K562 (cell line): ENCODE measurements around the gene RAB24. TPM values are rescaled to one million over a fixed set of nuclear protein-coding genes. Genes with fewer than 3 reads are reported as not detected.

Source experiments
- BRF1 ChIP-seq: IDR thresholded peaks from 3 replicates; pipeline ENCODE4 v1.6.1; 2011; ENCODE audit warnings: borderline replicate concordance, mild to moderate bottlenecking; ENCODE audit not compliant: insufficient read length; ENCODE audit errors: extremely low read depth
- E2F3 ChIP-seq: fragments of 250-450 bp; sonication (Bioruptor Pico); IDR thresholded peaks from 2 replicates; pipeline ENCODE4 v1.4.0; 2020; ENCODE audit warnings: mild to moderate bottlenecking
- FOS ChIP-seq: IDR thresholded peaks from 3 replicates; pipeline ENCODE4 v1.6.1; 2011; ENCODE audit not compliant: insufficient read length; ENCODE audit errors: extremely low read depth
- GATAD2A ChIP-seq: fragments of 450-650 bp; IDR thresholded peaks from 2 replicates; pipeline ENCODE4 v1.6.1; 2017
- KLF6 ChIP-seq: fragments of 250-450 bp; sonication (Bioruptor Pico); IDR thresholded peaks from 2 replicates; pipeline ENCODE4 v1.4.0; 2020; ENCODE audit warnings: mild to moderate bottlenecking, moderate library complexity, borderline replicate concordance
- MEIS2 ChIP-seq: fragments of 450-650 bp; IDR thresholded peaks from 2 replicates; pipeline ENCODE4 v1.6.1; 2014; ENCODE audit warnings: mild to moderate bottlenecking; ENCODE audit not compliant: partially characterized antibody
- POLR2H ChIP-seq: IDR thresholded peaks from 2 replicates; pipeline ENCODE4 v1.6.1; 2016; ENCODE audit warnings: missing genetic modification characterization, low read depth, mild to moderate bottlenecking, control low read depth, missing compliant biosample characterization, moderate library complexity
- RBM25 ChIP-seq: fragments of 200-400 bp; formaldehyde crosslinking; IDR thresholded peaks from 2 replicates; pipeline ENCODE4 v1.6.1; 2018; ENCODE audit warnings: low read length, low read depth, moderate library complexity; ENCODE audit not compliant: severe bottlenecking
- ZBTB7A ChIP-seq: IDR thresholded peaks from 2 replicates; pipeline ENCODE4 v1.6.1; 2011; ENCODE audit warnings: low read depth, mild to moderate bottlenecking, low read length, moderate library complexity, borderline replicate concordance; ENCODE audit not compliant: control insufficient read depth
- polyA plus RNA-seq, 8 experiments: library from polyadenylated mRNA; depleted of rRNA in 4 of 8; stranded (reverse) in 5 of 8; unstranded in 3 of 8; fragments of >200 nt; fragmentation: Nextera tagmentation in 2 of 8; fragmentation: Illumina TruSeq in 1 of 8; extraction: Ambion mirVana in 2 of 8; extraction: Trizol in 1 of 8; gene quantifications; 2 replicates each; pipeline versions ENCODE4 v1.2.1 to v1.2.3, GENCODE V29; 2011 to 2014; ENCODE audit warnings: inconsistent platforms in 1 of 8, missing spikeins in 1 of 8
- total RNA-seq, 7 experiments: library from RNA; depleted of rRNA in 6 of 7; stranded (reverse); fragments of >200 nt in 6 of 7; fragmentation: Illumina TruSeq in 2 of 7; extraction: Trizol in 2 of 7; gene quantifications; 2 replicates each; pipeline versions ENCODE4 v1.2.1 to v1.2.3, GENCODE V29; 2011 to 2021; ENCODE audit warnings: low replicate concordance in 1 of 7
- TF ChIP-seq, protein P1 (sequence below): sonication (generic); formaldehyde crosslinking; IDR thresholded peaks from 2 replicates; pipeline ENCODE4 v1.8.0; 2023; ENCODE audit warnings: mild to moderate bottlenecking, missing genetic modification reagents
- TF ChIP-seq, protein P2 (sequence below): fragments of 250-450 bp; sonication (Bioruptor Pico); IDR thresholded peaks from 2 replicates; pipeline ENCODE4 v1.5.0; 2021

The RAB24 gene
- total and polyA plus RNA-seq, 9 of the 15 experiments (the other 6 are each of a cell fraction or from before 2014, with no cell fraction given) = 13.9 to 107 (median 34.8) TPM

DNA sequence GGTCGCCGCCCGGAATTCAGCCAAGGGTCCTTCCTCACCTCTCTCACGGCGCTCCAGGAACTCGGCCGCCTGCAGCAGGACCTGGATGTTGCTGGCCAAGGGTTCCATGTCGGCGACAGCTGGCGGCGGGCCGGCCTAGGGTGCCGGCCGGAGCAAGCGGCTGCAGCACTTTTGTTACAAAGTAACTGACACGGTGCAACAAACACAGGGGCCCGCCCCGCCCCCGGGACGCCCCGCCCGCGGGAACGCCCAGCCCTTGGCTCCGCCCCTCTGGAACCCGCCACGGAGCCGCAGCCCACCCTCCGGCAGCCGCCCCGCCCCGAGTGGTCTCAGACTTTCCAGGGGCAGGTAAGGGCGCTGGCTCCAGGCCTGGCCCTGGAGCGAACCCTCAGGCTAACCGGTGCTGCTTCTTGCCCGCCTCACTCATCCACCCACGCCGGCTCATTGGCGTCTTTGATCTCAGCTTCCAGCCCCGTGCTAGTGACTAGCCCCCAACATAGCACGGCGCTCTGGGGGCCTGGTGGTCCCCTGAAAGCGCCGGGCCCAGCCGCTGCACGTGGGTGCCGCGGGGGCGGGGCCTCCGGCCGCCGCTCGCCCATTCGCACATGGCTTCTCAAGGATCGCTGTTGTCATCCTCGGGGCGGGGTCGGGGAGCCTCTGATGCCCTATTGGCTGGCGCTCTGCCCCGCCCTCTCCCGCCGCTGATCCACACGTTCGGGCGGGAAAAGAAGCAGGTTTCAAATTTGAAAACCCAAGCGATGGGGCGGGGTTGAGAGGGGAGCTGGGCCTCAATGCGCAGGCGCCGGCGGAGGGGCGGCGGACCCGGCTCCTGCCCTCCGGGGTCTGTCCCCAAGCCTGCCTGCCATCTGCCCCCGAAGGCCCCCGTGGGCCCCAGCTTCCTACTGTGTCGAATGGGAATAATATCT is 8.5 kb upstream of the RAB24 start, which contains the start of gene MXD3 (continued):
- TF ChIP-seq, protein P1, sequence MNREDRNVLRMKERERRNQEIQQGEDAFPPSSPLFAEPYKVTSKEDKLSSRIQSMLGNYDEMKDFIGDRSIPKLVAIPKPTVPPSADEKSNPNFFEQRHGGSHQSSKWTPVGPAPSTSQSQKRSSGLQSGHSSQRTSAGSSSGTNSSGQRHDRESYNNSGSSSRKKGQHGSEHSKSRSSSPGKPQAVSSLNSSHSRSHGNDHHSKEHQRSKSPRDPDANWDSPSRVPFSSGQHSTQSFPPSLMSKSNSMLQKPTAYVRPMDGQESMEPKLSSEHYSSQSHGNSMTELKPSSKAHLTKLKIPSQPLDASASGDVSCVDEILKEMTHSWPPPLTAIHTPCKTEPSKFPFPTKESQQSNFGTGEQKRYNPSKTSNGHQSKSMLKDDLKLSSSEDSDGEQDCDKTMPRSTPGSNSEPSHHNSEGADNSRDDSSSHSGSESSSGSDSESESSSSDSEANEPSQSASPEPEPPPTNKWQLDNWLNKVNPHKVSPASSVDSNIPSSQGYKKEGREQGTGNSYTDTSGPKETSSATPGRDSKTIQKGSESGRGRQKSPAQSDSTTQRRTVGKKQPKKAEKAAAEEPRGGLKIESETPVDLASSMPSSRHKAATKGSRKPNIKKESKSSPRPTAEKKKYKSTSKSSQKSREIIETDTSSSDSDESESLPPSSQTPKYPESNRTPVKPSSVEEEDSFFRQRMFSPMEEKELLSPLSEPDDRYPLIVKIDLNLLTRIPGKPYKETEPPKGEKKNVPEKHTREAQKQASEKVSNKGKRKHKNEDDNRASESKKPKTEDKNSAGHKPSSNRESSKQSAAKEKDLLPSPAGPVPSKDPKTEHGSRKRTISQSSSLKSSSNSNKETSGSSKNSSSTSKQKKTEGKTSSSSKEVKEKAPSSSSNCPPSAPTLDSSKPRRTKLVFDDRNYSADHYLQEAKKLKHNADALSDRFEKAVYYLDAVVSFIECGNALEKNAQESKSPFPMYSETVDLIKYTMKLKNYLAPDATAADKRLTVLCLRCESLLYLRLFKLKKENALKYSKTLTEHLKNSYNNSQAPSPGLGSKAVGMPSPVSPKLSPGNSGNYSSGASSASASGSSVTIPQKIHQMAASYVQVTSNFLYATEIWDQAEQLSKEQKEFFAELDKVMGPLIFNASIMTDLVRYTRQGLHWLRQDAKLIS (CRISPR knock-in tag) = 0 out of 2 replicates have a peak, but pooled peaks have one; percentile 4
- TF ChIP-seq E2F3 (CRISPR knock-in tag) (peak; percentile 92), BRF1 (no peak), POLR2H (tag) (peak; percentile 40; the same call in 1 of the 2 replicates), RBM25 (peak; percentile 68), FOS (peak; percentile 71), GATAD2A (peak; percentile 74), KLF6 (0 out of 2 replicates have a peak, but pooled peaks have one; percentile 37), MEIS2 (peak; percentile 72), ZBTB7A (peak; percentile 96)
- TF ChIP-seq, protein P2, sequence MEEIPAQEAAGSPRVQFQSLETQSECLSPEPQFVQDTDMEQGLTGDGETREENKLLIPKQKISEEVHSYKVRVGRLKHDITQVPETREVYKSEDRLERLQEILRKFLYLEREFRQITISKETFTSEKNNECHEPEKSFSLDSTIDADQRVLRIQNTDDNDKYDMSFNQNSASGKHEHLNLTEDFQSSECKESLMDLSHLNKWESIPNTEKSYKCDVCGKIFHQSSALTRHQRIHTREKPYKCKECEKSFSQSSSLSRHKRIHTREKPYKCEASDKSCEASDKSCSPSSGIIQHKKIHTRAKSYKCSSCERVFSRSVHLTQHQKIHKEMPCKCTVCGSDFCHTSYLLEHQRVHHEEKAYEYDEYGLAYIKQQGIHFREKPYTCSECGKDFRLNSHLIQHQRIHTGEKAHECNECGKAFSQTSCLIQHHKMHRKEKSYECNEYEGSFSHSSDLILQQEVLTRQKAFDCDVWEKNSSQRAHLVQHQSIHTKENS (CRISPR knock-in tag) = no peak
